Measurements from ENCODE around the gene TXNRD2. TPM values are rescaled to one million over a fixed set of nuclear protein-coding genes. Genes with fewer than 3 reads are reported as not detected.

Gene TXNRD2
- polyA plus RNA-seq, 1 donor from 2014 or later, result 4.1 TPM

- no peak overlapping the region for H3K4me2 ChIP-seq (ENCODE audit: low read length)
- no peak overlapping the region for H3K27ac ChIP-seq (ENCODE audit: low read length)
- TF ChIP-seq REST (IDR thresholded peaks at IDR 0.05; ENCODE audit: borderline replicate concordance) (no peak), MXI1 (conservative IDR thresholded peaks at IDR 0.05; ENCODE audit: poor library complexity, severe bottlenecking) (no peak), POLR2AphosphoS5 (IDR thresholded peaks at IDR 0.05) (no peak), EZH2 (IDR thresholded peaks at IDR 0.05; ENCODE audit: borderline replicate concordance, insufficient read depth, low read length, poor library complexity, severe bottlenecking) (no peak), TAF1 (IDR thresholded peaks at IDR 0.05; ENCODE audit: low read depth) (no peak), RAD21 (conservative IDR thresholded peaks at IDR 0.05) (no peak), EP300 (conservative IDR thresholded peaks at IDR 0.05; ENCODE audit: poor library complexity, severe bottlenecking) (no peak), SMC3 (conservative IDR thresholded peaks at IDR 0.05; ENCODE audit: poor library complexity) (no peak)
- TF ChIP-seq, protein P1, sequence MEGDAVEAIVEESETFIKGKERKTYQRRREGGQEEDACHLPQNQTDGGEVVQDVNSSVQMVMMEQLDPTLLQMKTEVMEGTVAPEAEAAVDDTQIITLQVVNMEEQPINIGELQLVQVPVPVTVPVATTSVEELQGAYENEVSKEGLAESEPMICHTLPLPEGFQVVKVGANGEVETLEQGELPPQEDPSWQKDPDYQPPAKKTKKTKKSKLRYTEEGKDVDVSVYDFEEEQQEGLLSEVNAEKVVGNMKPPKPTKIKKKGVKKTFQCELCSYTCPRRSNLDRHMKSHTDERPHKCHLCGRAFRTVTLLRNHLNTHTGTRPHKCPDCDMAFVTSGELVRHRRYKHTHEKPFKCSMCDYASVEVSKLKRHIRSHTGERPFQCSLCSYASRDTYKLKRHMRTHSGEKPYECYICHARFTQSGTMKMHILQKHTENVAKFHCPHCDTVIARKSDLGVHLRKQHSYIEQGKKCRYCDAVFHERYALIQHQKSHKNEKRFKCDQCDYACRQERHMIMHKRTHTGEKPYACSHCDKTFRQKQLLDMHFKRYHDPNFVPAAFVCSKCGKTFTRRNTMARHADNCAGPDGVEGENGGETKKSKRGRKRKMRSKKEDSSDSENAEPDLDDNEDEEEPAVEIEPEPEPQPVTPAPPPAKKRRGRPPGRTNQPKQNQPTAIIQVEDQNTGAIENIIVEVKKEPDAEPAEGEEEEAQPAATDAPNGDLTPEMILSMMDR (IDR thresholded peaks at IDR 0.05; ENCODE audit: poor library complexity, severe bottlenecking), result no peak
- no peaks in the 10 kb centered on the region for H3K36me3 ChIP-seq (ENCODE audit: insufficient read depth, low read length)
- H3K27me3 ChIP-seq (ENCODE audit: insufficient read depth, low read depth, low read length), result no peaks in the 10 kb centered on the region
- H3K9me3 ChIP-seq (ENCODE audit: low read length), result no peaks in the 10 kb centered on the region
- no peaks in the 10 kb centered on the region for H3K79me2 ChIP-seq (replicated peaks; ENCODE audit: insufficient read depth, low read length)
- H4K20me1 ChIP-seq (ENCODE audit: insufficient read depth), result no peaks in the 10 kb centered on the region
- no peak overlapping the region for H2AFZ ChIP-seq (ENCODE audit: low read depth, low read length)
- no peak overlapping the region for H3K9ac ChIP-seq (ENCODE audit: low read length)
- H3F3A ChIP-seq (ENCODE audit: insufficient read depth, low read length, poor library complexity, severe bottlenecking), result no peaks in the 10 kb centered on the region
- H3K4me3 ChIP-seq (ENCODE audit: low read length), result no peak overlapping the region
- H3K9me2 ChIP-seq (ENCODE audit: insufficient read depth, low read length), result no peaks in the 10 kb centered on the region
Measured at GRCh38 chr22:19882446-19883381, 58.9 kb downstream of the TXNRD2 start.

- Histone ChIP-seq H3K9me3 (ENCODE audit: low read length) (no peaks in the 10 kb centered on the region), H4K20me1 (ENCODE audit: insufficient read depth) (no peaks in the 10 kb centered on the region), H3K79me2 (replicated peaks; ENCODE audit: insufficient read depth, low read length) (no peaks in the 10 kb centered on the region), H3K27me3 (ENCODE audit: insufficient read depth, low read depth, low read length) (no peaks in the 10 kb centered on the region), H3K9ac (ENCODE audit: low read length) (peak overlapping the region; percentile 31), H3K9me2 (ENCODE audit: insufficient read depth, low read length) (no peaks in the 10 kb centered on the region), H2AFZ (ENCODE audit: low read depth, low read length) (no peak overlapping the region), H3K36me3 (ENCODE audit: insufficient read depth, low read length) (no peaks in the 10 kb centered on the region), H3K4me2 (ENCODE audit: low read length) (no peak overlapping the region), H3K27ac (ENCODE audit: low read length) (no peak overlapping the region), H3K4me3 (ENCODE audit: low read length) (peak overlapping the region; percentile 23), H3F3A (ENCODE audit: insufficient read depth, low read length, poor library complexity, severe bottlenecking) (no peaks in the 10 kb centered on the region)
- TF ChIP-seq POLR2AphosphoS5 (IDR thresholded peaks at IDR 0.05) (no peak), REST (IDR thresholded peaks at IDR 0.05; ENCODE audit: borderline replicate concordance) (no peak), EP300 (conservative IDR thresholded peaks at IDR 0.05; ENCODE audit: poor library complexity, severe bottlenecking) (no peak), EZH2 (IDR thresholded peaks at IDR 0.05; ENCODE audit: borderline replicate concordance, insufficient read depth, low read length, poor library complexity, severe bottlenecking) (no peak), MXI1 (conservative IDR thresholded peaks at IDR 0.05; ENCODE audit: poor library complexity, severe bottlenecking) (no peak), SMC3 (conservative IDR thresholded peaks at IDR 0.05; ENCODE audit: poor library complexity) (no peak), TAF1 (IDR thresholded peaks at IDR 0.05; ENCODE audit: low read depth) (no peak), RAD21 (conservative IDR thresholded peaks at IDR 0.05) (no peak)
- TF ChIP-seq, protein P1 (IDR thresholded peaks at IDR 0.05; ENCODE audit: poor library complexity, severe bottlenecking), result no peak
Measured at GRCh38 chr22:19880786-19881569, 60.6 kb downstream of the TXNRD2 start.
